PC-3 (cell line): ENCODE results near the gene ARFGAP1. TPM values are rescaled to one million over a fixed set of nuclear protein-coding genes. Genes with fewer than 3 reads are reported as not detected.

Experiments used
- ATAC-seq: fragments of 200-7000 bp; cut with Tn5 transposase; 2 replicates; pipeline ENCODE4 v1.9.1; 2020; ENCODE audit warnings: mild to moderate bottlenecking, moderate library complexity
- BruUV-seq: library from RNA; stranded (reverse); fragments of 400-500 nt; replicated peaks from 2 replicates; lab custom pipeline; 2021; lab: Mats Ljungman, UMichigan
- CTCF ChIA-PET: fragments of 300-600 bp; sonication (Branson Sonifier 250); formaldehyde crosslinking; loops from one replicate; lab custom pipeline; 2022; ENCODE audit warnings: antibody characterized with exemption; lab: Charles Lee
- POLR2A ChIA-PET: fragments of 300-600 bp; sonication (Branson Sonifier 250); formaldehyde crosslinking; loops from one replicate; lab custom pipeline; 2022; ENCODE audit warnings: antibody characterized with exemption; ENCODE audit not compliant: unreplicated experiment; lab: Charles Lee
- DNase-seq: peaks from one replicate; pipeline ENCODE4 v3.0.0-alpha.2; 2015
- H2AFZ ChIP-seq: fragments of 300-600 bp; sonication (generic); 2 replicates; pipeline ENCODE4 v1.6.0; 2016; ENCODE audit warnings: antibody characterized with exemption, low read length
- H3F3A ChIP-seq: fragments of 300-600 bp; sonication (generic); one replicate; pipeline ENCODE4 v1.6.0; 2017; ENCODE audit warnings: antibody characterized with exemption, low read length, control low read depth, mild to moderate bottlenecking; ENCODE audit not compliant: unreplicated experiment
- H3K27ac ChIP-seq: fragments of 300-600 bp; sonication (generic); 2 replicates; pipeline ENCODE4 v1.5.1; 2016; ENCODE audit warnings: mild to moderate bottlenecking, low read length
- H3K27me3 ChIP-seq: fragments of 300-600 bp; sonication (generic); 2 replicates; pipeline ENCODE4 v1.6.1; 2016; ENCODE audit warnings: low read length, mixed read lengths
- H3K36me3 ChIP-seq: fragments of 300-600 bp; sonication (generic); 2 replicates; pipeline ENCODE4 v1.6.1; 2016; ENCODE audit warnings: low read depth, mixed run types, low read length, mixed read lengths
- H3K4me1 ChIP-seq: fragments of 300-600 bp; sonication (generic); 2 replicates; pipeline ENCODE4 v1.5.1; 2016; ENCODE audit warnings: low read length; ENCODE audit not compliant: insufficient read depth
- H3K4me2 ChIP-seq: fragments of 300-600 bp; sonication (generic); 2 replicates; pipeline ENCODE4 v1.6.0; 2016; ENCODE audit warnings: low read length
- H3K4me3 ChIP-seq: fragments of 300-600 bp; sonication (generic); 2 replicates; pipeline ENCODE4 v1.5.1; 2016; ENCODE audit warnings: mild to moderate bottlenecking, low read length, mixed read lengths
- H3K79me2 ChIP-seq: fragments of 300-600 bp; sonication (generic); 2 replicates; pipeline ENCODE4 v1.6.1; 2017; ENCODE audit warnings: low read length, mixed read lengths
- H3K9ac ChIP-seq: fragments of 300-600 bp; sonication (generic); 2 replicates; pipeline ENCODE4 v1.6.0; 2016; ENCODE audit warnings: mild to moderate bottlenecking, low read length
- H3K9me2 ChIP-seq: fragments of 300-600 bp; sonication (generic); replicated peaks from 2 replicates; pipeline ENCODE4 v1.6.1; 2016; ENCODE audit warnings: mixed run types, low read length, mixed read lengths
- H3K9me3 ChIP-seq: fragments of 300-600 bp; sonication (generic); 2 replicates; pipeline ENCODE4 v1.6.1; 2016; ENCODE audit warnings: low read length, mixed read lengths
- H4K20me1 ChIP-seq: fragments of 300-600 bp; sonication (generic); 2 replicates; pipeline ENCODE4 v1.6.1; 2016; ENCODE audit warnings: low read length, mixed read lengths
- EZH2 ChIP-seq: fragments of 300-600 bp; sonication (generic); IDR thresholded peaks from one replicate; pipeline ENCODE4 v1.6.1; 2017; ENCODE audit warnings: antibody characterized with exemption, mild to moderate bottlenecking, low read length; ENCODE audit not compliant: unreplicated experiment
- EZH2phosphoT487 ChIP-seq: fragments of 300-600 bp; sonication (generic); IDR thresholded peaks from 2 replicates; pipeline ENCODE4 v1.6.1; 2018; ENCODE audit warnings: mild to moderate bottlenecking, antibody characterized with exemption, low read length, borderline replicate concordance
- intact Hi-C: fragments of 100-400 bp; cut with micrococcal nuclease; formaldehyde crosslinking; loops from 2 replicates; pipeline ENCODE4 v1.9.0; 2023
- total RNA-seq: library from RNA; depleted of rRNA; stranded (reverse); fragments of >200 nt; gene quantifications from 2 replicates; pipeline ENCODE4 v1.2.3, GENCODE V29; 2014
- TF ChIP-seq, protein P1 (sequence below): fragments of 300-600 bp; sonication (generic); conservative IDR thresholded peaks from 2 replicates; pipeline ENCODE4 v1.5.1; 2017; ENCODE audit warnings: antibody characterized with exemption, low read depth, mild to moderate bottlenecking, low read length

Gene ARFGAP1
- total RNA-seq, 1 experiment from 2014 or later, result 75.6 TPM

DNA sequence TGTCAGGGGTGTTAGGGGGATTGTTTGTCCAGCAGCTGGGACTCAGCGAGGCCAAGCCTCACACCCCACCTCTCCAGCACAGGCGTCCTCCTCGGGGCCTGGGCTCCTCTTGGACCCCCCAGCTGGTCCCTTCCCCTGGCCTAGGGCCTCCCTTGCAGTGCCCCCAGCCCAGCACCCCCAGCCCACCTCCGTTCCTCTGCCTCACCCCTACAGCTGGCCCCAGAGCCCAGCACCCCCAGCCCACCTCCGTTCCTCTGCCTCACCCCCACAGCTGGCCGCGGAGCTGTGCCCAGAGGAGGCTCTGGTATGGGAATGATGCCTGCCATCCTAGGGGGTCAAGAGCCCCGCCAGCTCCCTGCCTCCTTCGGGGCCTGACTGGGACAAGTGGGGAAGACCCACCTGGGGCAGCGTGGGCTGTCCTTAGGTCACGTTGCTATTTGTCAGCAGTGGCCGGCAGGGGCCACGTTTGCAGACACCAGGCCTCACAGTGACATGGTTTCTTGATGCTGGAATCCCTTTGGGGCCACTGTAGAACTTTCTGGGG is 12.4 kb downstream of the ARFGAP1 start:
- Histone ChIP-seq H3K36me3 (peaks cover 10% of the 10 kb centered on the region; the same call in 1 of the 2 replicates), H3K9ac (no peak overlapping the region), H3K27me3 (no peaks in the 10 kb centered on the region), H2AFZ (no peak overlapping the region), H4K20me1 (no peaks in the 10 kb centered on the region), H3F3A (no peaks in the 10 kb centered on the region), H3K9me2 (no peaks in the 10 kb centered on the region), H3K4me2 (no peak overlapping the region), H3K4me1 (no peaks in the 10 kb centered on the region), H3K27ac (no peak overlapping the region), H3K9me3 (no peaks in the 10 kb centered on the region), H3K79me2 (no peaks in the 10 kb centered on the region), H3K4me3 (no peak overlapping the region)
- intact Hi-C loops, result no loop called here
- BruUV-seq, result no TSS peak
- ChIA-PET POLR2A (no interaction called here), CTCF (interaction anchor here (0.7 kb wide), 1 partner anchor 62 kb away, joined by 3 read pairs; no protein-coding TSS in a partner anchor)
- ATAC-seq, result no peak
- TF ChIP-seq, protein P1, sequence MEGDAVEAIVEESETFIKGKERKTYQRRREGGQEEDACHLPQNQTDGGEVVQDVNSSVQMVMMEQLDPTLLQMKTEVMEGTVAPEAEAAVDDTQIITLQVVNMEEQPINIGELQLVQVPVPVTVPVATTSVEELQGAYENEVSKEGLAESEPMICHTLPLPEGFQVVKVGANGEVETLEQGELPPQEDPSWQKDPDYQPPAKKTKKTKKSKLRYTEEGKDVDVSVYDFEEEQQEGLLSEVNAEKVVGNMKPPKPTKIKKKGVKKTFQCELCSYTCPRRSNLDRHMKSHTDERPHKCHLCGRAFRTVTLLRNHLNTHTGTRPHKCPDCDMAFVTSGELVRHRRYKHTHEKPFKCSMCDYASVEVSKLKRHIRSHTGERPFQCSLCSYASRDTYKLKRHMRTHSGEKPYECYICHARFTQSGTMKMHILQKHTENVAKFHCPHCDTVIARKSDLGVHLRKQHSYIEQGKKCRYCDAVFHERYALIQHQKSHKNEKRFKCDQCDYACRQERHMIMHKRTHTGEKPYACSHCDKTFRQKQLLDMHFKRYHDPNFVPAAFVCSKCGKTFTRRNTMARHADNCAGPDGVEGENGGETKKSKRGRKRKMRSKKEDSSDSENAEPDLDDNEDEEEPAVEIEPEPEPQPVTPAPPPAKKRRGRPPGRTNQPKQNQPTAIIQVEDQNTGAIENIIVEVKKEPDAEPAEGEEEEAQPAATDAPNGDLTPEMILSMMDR, result no peak
- TF ChIP-seq EZH2phosphoT487 (no peak), EZH2 (no peak)
- DNase-seq, result no peak

DNA sequence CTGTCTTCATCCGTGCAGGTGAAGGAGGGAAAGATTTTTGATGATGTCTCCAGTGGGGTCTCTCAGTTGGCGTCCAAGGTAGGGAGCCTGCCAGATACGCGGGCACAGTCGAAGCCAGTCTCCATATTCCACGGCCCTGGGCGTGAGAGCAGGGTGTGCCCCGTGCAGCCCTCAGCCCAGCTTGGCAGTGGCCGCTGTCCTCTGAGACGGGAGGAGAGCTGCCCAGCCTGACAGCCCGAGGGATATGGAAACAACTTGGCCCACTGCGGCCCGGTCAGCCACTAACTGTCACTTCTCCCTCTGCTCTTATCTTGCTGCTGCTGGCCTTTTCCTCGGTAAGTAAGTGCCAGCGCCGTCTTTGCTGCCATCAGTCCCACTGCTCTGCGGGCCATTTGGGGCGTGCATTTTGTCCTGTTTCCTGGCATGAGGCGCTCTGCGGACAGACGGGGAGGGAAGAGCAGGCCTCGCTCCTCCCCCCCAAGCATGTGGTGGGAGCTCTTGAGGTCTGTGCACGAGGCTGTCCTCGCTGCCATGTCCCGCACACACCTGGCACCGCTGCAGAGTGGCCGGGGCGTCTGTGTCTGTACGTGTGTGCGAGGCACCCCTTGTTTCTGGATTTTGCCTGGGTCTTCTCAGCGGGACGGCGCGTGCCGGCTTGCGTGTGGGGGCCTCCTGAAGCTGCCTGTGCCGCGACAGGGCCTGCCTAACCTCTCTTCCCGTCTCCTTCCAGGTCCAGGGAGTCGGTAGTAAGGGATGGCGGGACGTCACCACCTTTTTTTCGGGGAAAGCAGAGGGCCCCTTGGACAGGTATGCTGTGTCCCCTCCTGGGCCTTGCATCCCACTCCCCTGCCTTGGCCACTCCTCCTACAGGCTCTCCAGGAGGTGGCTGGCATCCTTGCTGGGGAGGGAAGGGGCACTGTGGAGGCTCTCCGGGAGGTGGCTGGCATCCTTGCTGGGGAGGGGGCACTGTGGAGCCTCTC is 13.3 kb downstream of the ARFGAP1 start:
- Histone ChIP-seq H3K4me2 (no peak overlapping the region), H4K20me1 (no peaks in the 10 kb centered on the region), H3K79me2 (no peaks in the 10 kb centered on the region), H3F3A (no peaks in the 10 kb centered on the region), H3K9me2 (no peaks in the 10 kb centered on the region), H3K27me3 (no peaks in the 10 kb centered on the region), H2AFZ (no peak overlapping the region), H3K27ac (no peak overlapping the region), H3K36me3 (peaks cover 3% of the 10 kb centered on the region; the same call in 1 of the 2 replicates), H3K4me3 (no peak overlapping the region), H3K9me3 (no peaks in the 10 kb centered on the region), H3K9ac (no peak overlapping the region), H3K4me1 (no peaks in the 10 kb centered on the region)
- BruUV-seq, result no TSS peak
- CTCF ChIA-PET, result no interaction called here
- TF ChIP-seq EZH2, result no peak
- TF ChIP-seq, protein P1, result no peak
- no peak for TF ChIP-seq EZH2phosphoT487
- DNase-seq (no peak), ATAC-seq (no peak)
- POLR2A ChIA-PET, result no interaction called here
- intact Hi-C loops, result no loop called here
